Activated CD4-positive, alpha-beta T cell treated with anti-CD3 and anti-CD28 coated beads, Interleukin-2, amount 10 ng/mL, durations not matched to agents 24 days and 14 days (primary cell): ENCODE data around the gene ACTR2. TPM values are rescaled to one million over a fixed set of nuclear protein-coding genes. Genes with fewer than 3 reads are reported as not detected.
"Not testable (repeated sequence)": the region's sequence is repeated elsewhere in the genome, so short reads cannot be mapped to it uniquely, and the experiment has no call there.

Source experiments
- DNase-seq: peaks from one replicate; pipeline ENCODE4 v3.0.0; 2022
- H3K27ac Mint-ChIP-seq: one replicate; pipeline ENCODE4 v1.8.0; 2022; ENCODE audit warnings: mild to moderate bottlenecking, mixed read lengths
- H3K27me3 Mint-ChIP-seq: one replicate; pipeline ENCODE4 v1.8.0; 2022; ENCODE audit warnings: mixed read lengths
- H3K36me3 Mint-ChIP-seq: one replicate; pipeline ENCODE4 v1.8.0; 2022; ENCODE audit warnings: low read depth, mild to moderate bottlenecking, mixed read lengths
- H3K4me1 Mint-ChIP-seq: one replicate; pipeline ENCODE4 v1.8.0; 2021; ENCODE audit warnings: mixed read lengths
- H3K4me3 Mint-ChIP-seq: one replicate; pipeline ENCODE4 v1.8.0; 2022; ENCODE audit warnings: mild to moderate bottlenecking, moderate library complexity, mixed read lengths
- H3K9me3 Mint-ChIP-seq: one replicate; pipeline ENCODE4 v1.8.0; 2021; ENCODE audit warnings: mixed read lengths
- intact Hi-C: fragments of 100-400 bp; cut with micrococcal nuclease; formaldehyde crosslinking; loops from one replicate; pipeline ENCODE4 v1.15.1; 2023
- total RNA-seq: library from RNA; stranded (reverse); gene quantifications from 2 replicates; pipeline ENCODE4 v1.2.3, GENCODE V29; 2022

The ACTR2 gene
- total RNA-seq, 1 donor from 2014 or later = 298 TPM

- H3K27me3 Mint-ChIP-seq = no peaks in the 10 kb centered on the region
- H3K9me3 Mint-ChIP-seq = no peaks in the 10 kb centered on the region
- peaks cover 49% of the 10 kb centered on the region for H3K36me3 Mint-ChIP-seq
- no peak overlapping the region for H3K4me3 Mint-ChIP-seq
- no peak overlapping the region for H3K27ac Mint-ChIP-seq
- intact Hi-C loops = no loop called here
- H3K4me1 Mint-ChIP-seq = peaks cover 11% of the 10 kb centered on the region
- DNase-seq = peak; percentile 21
Observed at GRCh38 chr2:65255356-65255755, 27.7 kb downstream of the ACTR2 start.

- H3K4me1 Mint-ChIP-seq = peaks cover 11% of the 10 kb centered on the region
- no peak for DNase-seq
- no peaks in the 10 kb centered on the region for H3K27me3 Mint-ChIP-seq
- no peak overlapping the region for H3K27ac Mint-ChIP-seq
- intact Hi-C loops = no loop called here
- no peak overlapping the region for H3K4me3 Mint-ChIP-seq
- peaks cover 46% of the 10 kb centered on the region for H3K36me3 Mint-ChIP-seq
- no peaks in the 10 kb centered on the region for H3K9me3 Mint-ChIP-seq
Observed at GRCh38 chr2:65256054-65256453, 28.4 kb downstream of the ACTR2 start.

DNA sequence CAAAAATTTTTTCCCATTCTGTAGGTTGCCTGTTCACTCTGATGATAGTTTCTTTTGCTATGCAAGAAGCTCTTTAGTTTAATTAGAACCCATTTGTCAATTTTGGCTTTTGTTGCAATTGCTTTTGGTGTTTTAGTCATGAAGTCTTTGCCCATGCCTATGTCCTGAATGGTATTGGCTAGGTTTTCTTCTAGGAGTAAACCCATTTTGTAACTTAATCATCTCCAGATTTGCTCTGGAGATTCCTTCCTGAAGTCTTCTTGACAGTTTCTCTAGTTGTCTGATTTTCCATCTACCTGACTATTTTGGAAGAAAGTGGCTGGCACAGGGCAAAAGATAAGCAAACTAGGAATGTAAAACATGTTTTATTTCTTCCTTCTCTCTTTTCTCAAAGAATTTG lies 30.2 kb downstream of the ACTR2 start:
- H3K27me3 Mint-ChIP-seq, intact Hi-C loops: not testable (repeated sequence)
- peak overlapping the region; percentile 17 for H3K27ac Mint-ChIP-seq

GRCh38 chr2:65261676-65262075 lies 34.0 kb downstream of the ACTR2 start:
- Mint-ChIP-seq H3K27ac (no peak overlapping the region), H3K36me3 (peaks cover 50% of the 10 kb centered on the region), H3K4me1 (peaks cover 19% of the 10 kb centered on the region), H3K4me3 (no peak overlapping the region), H3K27me3 (no peaks in the 10 kb centered on the region), H3K9me3 (no peaks in the 10 kb centered on the region)
- DNase-seq = peak; percentile 6
- intact Hi-C loops = no loop called here

More for the DNA sequence above, 30.2 kb downstream of the ACTR2 start:
- Mint-ChIP-seq H3K36me3 (peaks cover 46% of the 10 kb centered on the region), H3K4me1 (peaks cover 15% of the 10 kb centered on the region)
- H3K4me3 Mint-ChIP-seq, H3K9me3 Mint-ChIP-seq: not testable (repeated sequence)
- DNase-seq = peak; percentile 10

GRCh38 chr2:65263262-65263661 lies 35.6 kb downstream of the ACTR2 start:
- intact Hi-C loops = no loop called here
- H3K36me3 Mint-ChIP-seq = peaks cover 47% of the 10 kb centered on the region

GRCh38 chr2:65263986-65264385 lies 36.4 kb downstream of the ACTR2 start:
- DNase-seq = peak; percentile 39
- intact Hi-C loops = loop anchor here (2.0 kb wide), 1 partner anchor 309 kb away; no protein-coding TSS in a partner anchor
- Mint-ChIP-seq H3K27ac (no peak overlapping the region), H3K27me3 (no peaks in the 10 kb centered on the region), H3K9me3 (no peaks in the 10 kb centered on the region), H3K4me3 (no peak overlapping the region), H3K4me1 (peaks cover 12% of the 10 kb centered on the region), H3K36me3 (peaks cover 48% of the 10 kb centered on the region)

More at GRCh38 chr2:65263262-65263661, 35.6 kb downstream of the ACTR2 start:
- Mint-ChIP-seq H3K9me3 (no peaks in the 10 kb centered on the region), H3K4me1 (peaks cover 13% of the 10 kb centered on the region), H3K27ac (no peak overlapping the region), H3K27me3 (no peaks in the 10 kb centered on the region), H3K4me3 (no peak overlapping the region)
- DNase-seq = no peak

DNA sequence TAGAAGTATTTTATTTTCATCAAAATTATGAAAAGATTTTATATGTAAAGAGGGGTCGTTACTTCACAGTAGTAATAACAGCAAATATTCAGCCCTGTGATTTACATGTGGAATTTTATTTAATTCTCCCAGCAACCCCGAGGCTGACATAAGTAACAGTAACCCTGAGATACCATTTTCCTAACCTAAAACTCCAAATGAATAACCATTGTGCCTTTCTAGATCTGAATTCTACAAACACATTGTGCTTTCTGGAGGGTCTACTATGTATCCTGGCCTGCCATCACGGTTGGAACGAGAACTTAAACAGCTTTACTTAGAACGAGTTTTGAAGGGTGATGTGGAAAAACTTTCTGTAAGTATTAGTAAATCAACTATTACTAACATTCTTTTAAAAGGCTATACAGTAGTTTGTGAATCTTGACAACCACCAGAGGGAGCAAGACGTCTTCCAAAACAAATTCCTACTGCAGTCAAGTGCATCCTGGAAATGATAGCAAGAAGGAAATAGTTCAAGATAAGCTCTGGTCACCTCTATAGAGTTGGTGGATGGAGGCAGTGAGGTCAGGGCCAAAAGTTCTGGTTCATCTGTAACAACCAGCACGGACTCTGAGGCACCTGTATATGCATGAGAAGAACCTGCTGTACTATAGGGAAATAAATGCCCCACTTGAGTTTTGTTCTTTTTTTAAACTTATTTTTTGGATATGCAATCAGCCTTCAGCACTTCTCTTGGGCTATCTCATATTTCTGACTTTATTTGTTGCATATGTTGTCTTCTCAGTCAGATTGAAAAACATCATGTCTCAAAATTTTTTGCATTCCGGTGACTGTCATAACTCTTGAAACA lies 37.4 kb downstream of the ACTR2 start:
- Mint-ChIP-seq H3K4me3 (no peak overlapping the region), H3K27ac (no peak overlapping the region), H3K4me1 (peaks cover 12% of the 10 kb centered on the region), H3K27me3 (no peaks in the 10 kb centered on the region), H3K9me3 (no peaks in the 10 kb centered on the region), H3K36me3 (peaks cover 51% of the 10 kb centered on the region)
- intact Hi-C loops = loop anchor here (1.0 to 5.0 kb wide), 4 partner anchors 37 to 308 kb away; no protein-coding TSS in a partner anchor
- DNase-seq = peak; percentile 70

DNA sequence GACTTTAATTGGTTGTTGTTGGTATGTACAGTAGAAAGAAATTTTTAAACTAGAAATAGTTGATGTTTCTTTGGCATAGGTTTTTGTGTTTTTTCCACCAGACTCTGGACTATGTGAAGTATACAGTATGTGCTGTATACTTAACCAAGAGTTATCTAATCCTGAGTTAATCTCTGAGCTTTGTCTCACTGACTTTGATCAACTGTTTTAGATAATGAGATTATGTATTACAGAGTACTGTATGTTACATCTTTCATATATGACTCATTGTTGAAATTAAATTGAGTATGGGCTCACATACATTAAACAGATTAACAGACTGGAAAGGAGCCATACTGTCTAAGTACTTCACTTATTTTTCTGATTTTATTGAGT lies 38.0 kb downstream of the ACTR2 start:
- peaks cover 50% of the 10 kb centered on the region for H3K36me3 Mint-ChIP-seq

DNA sequence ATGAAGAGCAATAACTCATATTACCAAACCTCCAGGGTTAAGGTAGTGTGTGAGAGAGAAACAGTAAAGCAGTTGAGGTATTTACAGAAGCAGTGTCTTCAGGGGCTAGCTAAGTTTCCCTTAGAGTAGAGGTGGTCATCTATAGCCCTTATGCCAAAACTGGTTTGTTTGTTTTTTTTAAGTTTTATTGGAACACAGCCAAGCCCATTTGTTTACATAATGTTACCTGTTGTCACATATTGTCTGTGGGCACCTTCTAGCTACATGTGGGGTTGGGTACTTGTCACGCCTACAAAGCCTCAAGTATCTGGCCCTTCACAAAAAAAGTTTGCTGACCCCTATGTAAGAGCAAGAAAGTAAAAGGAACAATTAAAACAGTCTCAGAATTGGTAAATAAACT lies 39.4 kb downstream of the ACTR2 start:
- Mint-ChIP-seq H3K9me3 (no peaks in the 10 kb centered on the region), H3K27me3 (no peaks in the 10 kb centered on the region), H3K36me3 (peaks cover 47% of the 10 kb centered on the region), H3K4me3 (no peak overlapping the region), H3K4me1 (peaks cover 8% of the 10 kb centered on the region), H3K27ac (no peak overlapping the region)
- peak; percentile 22 for DNase-seq
- intact Hi-C loops = loop anchor here (5.0 kb wide), 1 partner anchor 35 kb away; no protein-coding TSS in a partner anchor

More for the DNA sequence above, 38.0 kb downstream of the ACTR2 start:
- no peaks in the 10 kb centered on the region for H3K27me3 Mint-ChIP-seq
- H3K4me3 Mint-ChIP-seq = no peak overlapping the region
- intact Hi-C loops = loop anchor here (1.0 to 5.0 kb wide), 4 partner anchors 37 to 307 kb away; no protein-coding TSS in a partner anchor
- no peak for DNase-seq
- H3K27ac Mint-ChIP-seq = no peak overlapping the region
- H3K9me3 Mint-ChIP-seq = no peaks in the 10 kb centered on the region
- peaks cover 12% of the 10 kb centered on the region for H3K4me1 Mint-ChIP-seq

GRCh38 chr2:65268957-65269356 lies 41.3 kb downstream of the ACTR2 start:
- intact Hi-C loops = loop anchor here (5.0 kb wide), 1 partner anchor 33 kb away; no protein-coding TSS in a partner anchor
- Mint-ChIP-seq H3K4me3 (no peak overlapping the region), H3K4me1 (peaks cover 8% of the 10 kb centered on the region), H3K27ac (no peak overlapping the region), H3K36me3 (peaks cover 54% of the 10 kb centered on the region), H3K27me3 (no peaks in the 10 kb centered on the region), H3K9me3 (no peaks in the 10 kb centered on the region)
- no peak for DNase-seq

DNA sequence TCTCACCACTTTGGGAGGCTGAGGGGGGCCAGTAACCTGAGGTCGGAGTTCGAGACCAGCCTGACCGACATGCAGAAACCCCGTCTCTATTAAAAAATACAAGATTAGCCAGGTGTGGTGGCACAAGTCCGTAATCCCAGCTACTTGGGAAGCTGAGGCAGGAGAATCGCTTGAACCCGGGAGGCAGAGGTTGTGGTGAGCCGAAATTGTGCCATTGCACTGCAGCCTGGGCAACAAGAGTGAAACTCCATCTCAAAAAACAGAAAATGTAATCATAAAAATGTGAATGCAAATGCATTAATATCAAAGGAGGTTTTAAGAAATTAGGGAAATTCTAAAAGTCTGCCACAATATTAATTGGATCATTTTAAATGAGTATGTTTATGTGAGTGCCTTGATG lies 45.7 kb downstream of the ACTR2 start:
- no peaks in the 10 kb centered on the region for H3K9me3 Mint-ChIP-seq
- DNase-seq = no peak
- intact Hi-C loops = no loop called here
- no peaks in the 10 kb centered on the region for H3K27me3 Mint-ChIP-seq
- H3K36me3 Mint-ChIP-seq = peaks cover 43% of the 10 kb centered on the region
- no peak overlapping the region for H3K4me3 Mint-ChIP-seq
- no peak overlapping the region for H3K27ac Mint-ChIP-seq
- peaks cover 3% of the 10 kb centered on the region for H3K4me1 Mint-ChIP-seq

DNA sequence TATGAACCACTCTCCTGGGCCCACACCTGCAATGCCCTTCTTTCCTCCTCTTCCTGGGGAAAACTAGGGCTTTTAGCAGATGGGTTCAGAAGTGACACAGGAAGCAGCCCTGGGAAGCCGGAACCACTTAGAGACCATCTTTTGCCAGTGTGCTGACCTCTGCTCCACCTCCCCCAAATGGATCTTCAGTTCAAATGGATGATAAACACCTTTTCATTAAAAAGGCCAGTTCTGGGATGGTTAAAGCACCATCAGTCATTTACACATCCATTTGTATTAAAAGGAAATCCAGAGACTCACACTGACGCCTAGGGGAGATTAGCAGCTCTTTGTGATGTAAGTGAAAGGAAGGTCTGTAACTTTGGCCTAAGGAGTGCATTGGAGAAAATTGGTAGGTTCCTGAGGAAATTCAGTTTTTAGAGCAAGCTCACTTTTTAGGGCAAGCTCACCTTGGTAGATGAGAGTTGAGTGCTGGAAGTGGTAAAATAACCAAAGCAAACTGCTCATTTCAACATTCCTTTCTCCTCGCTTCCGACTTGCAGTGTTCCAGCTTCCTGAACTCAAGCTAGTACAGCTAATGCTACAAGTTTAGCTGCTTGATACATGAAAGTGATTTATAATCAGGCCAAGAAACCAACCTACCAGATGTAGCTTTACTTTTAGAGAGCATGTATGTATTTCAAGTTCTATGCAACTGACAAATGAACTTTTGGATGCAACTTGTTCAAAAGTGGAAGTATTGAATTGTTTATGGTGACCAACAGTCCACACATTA lies 47.7 kb downstream of the ACTR2 start:
- DNase-seq = no peak
- Mint-ChIP-seq H3K27ac (no peak overlapping the region), H3K27me3 (no peaks in the 10 kb centered on the region), H3K36me3 (peaks cover 33% of the 10 kb centered on the region), H3K4me1 (peaks cover 10% of the 10 kb centered on the region), H3K9me3 (no peaks in the 10 kb centered on the region), H3K4me3 (no peak overlapping the region)
- intact Hi-C loops = no loop called here

DNA sequence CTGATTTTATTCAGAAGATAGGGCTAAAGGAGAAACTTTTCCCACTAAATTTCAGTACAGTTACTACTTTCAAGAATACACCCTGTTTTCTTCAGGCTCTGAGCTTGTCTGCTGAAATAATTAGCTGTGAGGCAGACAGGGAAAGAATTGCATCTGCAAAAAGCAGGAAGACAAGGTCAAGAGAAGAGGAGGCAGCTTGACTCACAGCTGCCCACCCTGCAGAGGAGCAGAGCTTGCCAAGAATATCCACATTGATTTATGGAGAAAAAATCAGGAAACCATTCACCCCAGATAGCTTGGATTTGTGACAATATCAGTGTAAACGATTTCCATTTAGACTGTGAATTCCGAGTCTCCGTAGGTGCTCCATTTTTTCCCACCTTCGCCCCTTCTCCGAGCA lies 49.0 kb downstream of the ACTR2 start:
- H3K9me3 Mint-ChIP-seq = no peaks in the 10 kb centered on the region
- H3K27me3 Mint-ChIP-seq = peaks cover 2% of the 10 kb centered on the region
- intact Hi-C loops = no loop called here
- H3K4me3 Mint-ChIP-seq = no peak overlapping the region
- H3K36me3 Mint-ChIP-seq = peaks cover 29% of the 10 kb centered on the region
- no peak overlapping the region for H3K27ac Mint-ChIP-seq
- peaks cover 10% of the 10 kb centered on the region for H3K4me1 Mint-ChIP-seq
- no peak for DNase-seq

GRCh38 chr2:65277118-65277517 lies 49.5 kb downstream of the ACTR2 start:
- intact Hi-C loops = no loop called here
- peaks cover 25% of the 10 kb centered on the region for H3K36me3 Mint-ChIP-seq
- H3K9me3 Mint-ChIP-seq = no peaks in the 10 kb centered on the region
- DNase-seq = no peak
- H3K4me1 Mint-ChIP-seq = peaks cover 10% of the 10 kb centered on the region
- no peak overlapping the region for H3K27ac Mint-ChIP-seq
- no peak overlapping the region for H3K4me3 Mint-ChIP-seq
- H3K27me3 Mint-ChIP-seq = peaks cover 2% of the 10 kb centered on the region
